Fibroblast of lung (primary cell): ENCODE data around the gene PCK2.

Experiments
- CTCF ChIP-seq, 2 donors: IDR thresholded peaks in 1 of 2; conservative IDR thresholded peaks in 1 of 2; 1 replicate in 1 of 2; 2 replicates in 1 of 2; pipeline ENCODE4 v1.5.1; 2011 to 2012; ENCODE audit warnings: low read length in 2 of 2, control low read depth in 1 of 2, inconsistent platforms in 1 of 2, low read depth in 1 of 2, mild to moderate bottlenecking in 1 of 2
- EZH2 ChIP-seq: IDR thresholded peaks from 2 replicates; pipeline ENCODE4 v1.5.1; 2012; ENCODE audit warnings: low read length, control low read depth, mild to moderate bottlenecking; ENCODE audit errors: missing control alignments

GRCh38 chr14:24089890-24090289 is 4.2 kb upstream of the PCK2 start:
- no peak for TF ChIP-seq EZH2
- TF ChIP-seq CTCF (conservative IDR thresholded peaks at IDR 0.05 in 1 of 2, IDR thresholded peaks at IDR 0.05 in 1 of 2; ENCODE audit: low read depth in 1 of 2, low read length in 2 of 2): no peak
